Activated CD4-positive, alpha-beta T cell treated with anti-CD3 and anti-CD28 coated beads for 1 hour (primary cell): ENCODE measurements around the gene ZNF462.
"Not testable (repeated sequence)": the region's sequence is repeated elsewhere in the genome, so short reads cannot be mapped to it uniquely, and the experiment has no call there.

Source experiments
- DNase-seq: peaks from one replicate; pipeline ENCODE4 v3.0.0-alpha.2; 2020

The ZNF462 gene

DNA sequence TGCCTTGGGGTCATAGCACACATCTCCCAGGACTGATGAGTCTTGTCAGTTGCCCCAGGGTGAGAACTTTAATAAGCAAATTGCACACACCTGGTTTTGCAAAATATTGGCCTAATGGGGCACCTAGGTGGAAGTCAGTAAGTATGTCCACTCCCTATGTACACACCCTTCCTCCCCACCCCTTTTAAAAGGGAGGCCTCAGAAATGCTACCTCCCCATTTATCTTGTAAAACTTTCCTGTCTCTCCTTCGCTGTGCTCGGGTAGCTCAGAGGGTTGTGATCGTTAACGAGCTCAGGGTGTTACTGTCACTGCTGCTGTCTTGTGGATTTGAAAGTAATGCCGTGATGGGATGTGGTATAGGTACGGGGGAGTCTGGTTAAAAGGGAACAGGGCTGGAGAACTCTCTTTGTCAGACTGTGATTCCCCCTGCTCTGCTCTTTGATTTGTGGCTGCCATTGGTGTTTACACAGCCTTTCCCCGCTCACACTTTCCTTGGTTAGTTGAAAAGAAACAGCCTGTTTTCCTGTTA lies 26.2 kb downstream of the ZNF462 start:
- DNase-seq = no peak

DNA sequence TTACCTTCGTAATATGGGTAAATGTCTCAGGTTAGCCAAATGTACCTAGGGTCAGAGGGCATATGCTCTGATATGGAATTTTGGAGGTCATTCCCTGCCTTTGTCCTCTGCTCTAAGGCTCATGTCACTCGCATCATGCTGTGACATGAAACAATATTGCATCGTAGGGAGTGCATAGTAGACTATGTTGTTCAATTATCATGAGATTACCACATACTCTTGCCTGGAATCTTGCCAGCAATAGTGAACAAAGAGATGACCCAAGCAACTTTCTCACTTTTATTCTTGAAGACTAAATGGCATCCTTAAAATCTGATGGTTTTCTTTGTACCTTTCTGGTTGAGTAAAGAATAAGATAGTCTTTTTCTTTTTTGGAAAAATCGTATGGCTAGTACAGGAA lies 27.6 kb downstream of the ZNF462 start:
- no peak for DNase-seq

DNA sequence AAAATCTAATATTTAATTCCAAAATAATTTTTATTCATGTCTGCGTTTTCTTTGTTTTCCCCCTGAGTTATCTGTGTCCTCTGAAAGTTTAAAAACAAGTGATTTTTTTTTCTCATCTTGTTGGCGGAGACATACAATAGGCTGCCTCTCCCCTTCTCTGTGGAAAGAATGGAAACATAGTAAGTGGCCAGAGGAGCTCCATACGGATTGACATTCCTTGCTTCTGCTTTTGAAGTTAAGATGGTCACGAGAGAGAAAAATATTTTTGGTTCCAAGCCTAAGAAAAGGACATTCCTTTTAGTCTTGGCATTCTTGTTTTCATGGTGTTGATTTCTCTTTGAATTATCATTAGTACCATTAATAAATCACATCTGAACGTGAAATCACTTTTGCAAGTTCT lies 28.3 kb downstream of the ZNF462 start:
- DNase-seq = no peak

DNA sequence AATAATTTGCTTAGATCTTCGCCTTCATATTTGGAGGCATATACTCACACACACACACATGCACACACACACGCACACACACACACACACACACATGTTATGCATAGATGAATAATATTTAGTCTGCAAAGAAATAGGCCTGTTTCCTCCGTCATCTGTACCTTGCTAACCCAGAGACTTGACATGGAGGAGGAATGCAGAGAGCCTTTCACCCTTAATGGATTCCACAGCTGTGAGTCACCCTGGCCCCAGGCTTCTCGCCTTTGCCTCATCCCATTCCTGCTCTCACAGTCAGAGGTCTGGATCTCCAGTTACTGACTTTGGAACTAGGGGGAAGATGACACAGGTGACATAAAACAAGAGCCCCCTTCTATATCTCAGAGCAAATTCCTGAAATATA lies 29.7 kb downstream of the ZNF462 start:
- no peak for DNase-seq

DNA sequence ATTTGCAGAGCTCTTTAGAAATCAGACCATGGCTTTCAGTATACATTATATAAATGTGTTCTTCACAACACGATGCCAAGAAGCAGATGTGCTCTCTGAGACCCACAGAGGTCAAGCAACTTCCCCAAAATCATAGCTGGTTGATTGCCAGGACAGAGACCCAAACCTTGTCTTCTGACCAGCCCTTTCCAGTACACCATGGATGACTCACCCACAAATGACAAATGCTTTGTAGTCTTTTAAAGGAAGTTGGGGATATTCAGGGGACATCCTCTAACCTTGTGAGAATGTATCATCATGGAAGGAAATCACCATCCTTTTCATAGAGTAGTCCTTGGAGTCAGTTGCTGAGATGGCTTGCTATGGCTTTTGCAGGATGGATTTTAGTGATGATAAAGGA lies 30.1 kb downstream of the ZNF462 start:
- DNase-seq = no peak

DNA sequence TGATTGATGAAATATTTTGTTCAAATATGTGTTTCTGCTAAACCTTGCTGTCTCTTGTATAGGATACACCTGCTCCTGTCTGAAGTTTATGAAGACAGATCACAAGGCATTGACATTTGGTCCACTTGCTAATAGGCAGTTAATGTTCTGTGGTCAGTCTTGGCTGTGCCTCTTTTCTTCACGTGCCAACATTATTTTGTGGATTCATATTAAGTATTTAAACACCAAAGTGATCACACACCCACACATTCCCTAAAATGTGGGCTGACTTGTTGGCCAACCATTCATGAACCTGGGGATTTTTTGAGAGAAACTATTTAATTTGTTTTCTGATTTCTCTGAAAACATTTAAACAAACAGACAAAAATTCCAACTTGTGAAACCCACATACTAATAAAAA lies 33.7 kb downstream of the ZNF462 start:
- no peak for DNase-seq

DNA sequence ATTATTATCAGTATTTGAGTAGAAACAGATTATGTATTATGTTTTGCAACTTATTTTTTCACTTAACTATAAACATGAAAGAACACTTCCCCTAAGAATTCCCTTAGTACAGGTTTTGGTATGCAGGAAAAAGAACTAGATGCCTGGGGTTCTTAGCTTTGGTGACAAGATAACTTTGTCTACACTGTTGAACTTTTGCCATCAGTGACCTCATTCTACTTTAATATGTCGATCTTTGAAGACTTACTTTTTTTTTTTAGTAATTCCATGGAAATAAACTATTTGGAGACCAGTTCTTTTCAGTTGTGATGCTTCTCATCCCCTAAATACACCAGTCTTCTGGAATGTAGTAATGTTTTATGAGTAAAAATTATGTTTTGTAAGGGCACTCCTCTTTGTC lies 34.3 kb downstream of the ZNF462 start:
- DNase-seq = no peak

DNA sequence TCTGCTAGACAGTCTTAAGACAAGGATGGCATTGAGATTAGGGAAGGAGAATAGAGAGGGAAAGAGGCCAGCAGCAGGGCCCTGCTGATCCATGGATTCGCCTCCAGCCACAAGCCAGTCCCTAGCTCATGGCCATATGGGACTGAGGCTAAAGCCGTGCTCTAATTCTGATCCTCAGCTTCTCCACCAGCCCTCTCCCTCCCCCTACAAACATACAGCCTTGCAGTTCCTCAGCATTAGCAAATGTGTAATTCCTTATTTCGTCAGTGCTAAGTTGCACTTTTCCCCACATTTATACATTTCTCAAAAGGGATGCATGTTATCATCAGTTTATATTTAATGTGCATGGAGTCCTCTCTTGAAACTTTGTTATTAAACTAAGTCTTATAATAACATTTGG lies 34.8 kb downstream of the ZNF462 start:
- no peak for DNase-seq

DNA sequence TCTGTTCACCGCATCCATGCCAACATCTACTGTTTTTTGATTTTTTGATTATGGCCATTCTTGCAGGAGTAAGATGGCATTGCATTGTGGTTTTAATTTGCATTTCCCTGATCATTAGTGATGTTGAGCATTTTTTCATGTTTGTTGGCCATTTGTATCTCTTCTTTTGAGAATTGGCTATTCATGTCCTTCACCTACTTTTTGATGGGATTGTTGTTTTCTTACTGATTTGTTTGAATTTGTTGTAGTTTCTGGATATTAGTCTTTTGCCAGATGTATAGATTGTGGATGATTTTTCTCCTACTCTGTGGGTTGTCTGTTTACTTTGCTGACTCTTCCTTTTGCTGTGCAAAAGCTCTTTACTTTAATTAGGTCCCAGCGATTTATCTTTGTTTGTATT lies 37.6 kb downstream of the ZNF462 start:
- DNase-seq = not testable (repeated sequence)

DNA sequence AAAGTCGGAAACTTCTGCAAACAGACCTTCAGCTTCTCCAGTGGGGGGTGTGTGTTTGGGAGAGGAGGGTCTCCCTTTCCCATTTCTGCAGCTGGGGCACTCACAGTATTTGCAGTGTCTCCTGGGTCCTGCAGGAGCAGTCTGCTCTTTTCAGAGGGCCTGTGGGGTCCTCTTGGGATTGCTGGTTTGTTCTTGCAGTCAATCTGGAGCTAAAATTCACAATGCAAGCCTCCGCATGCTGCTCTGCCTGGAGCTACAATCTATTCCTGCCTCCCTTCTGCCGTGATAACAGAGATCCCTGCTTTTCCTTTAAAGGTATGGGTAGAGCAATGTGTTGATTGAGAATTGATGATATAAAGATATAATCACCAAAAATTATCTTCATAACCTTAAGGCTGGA lies 43.2 kb downstream of the ZNF462 start:
- DNase-seq = no peak

DNA sequence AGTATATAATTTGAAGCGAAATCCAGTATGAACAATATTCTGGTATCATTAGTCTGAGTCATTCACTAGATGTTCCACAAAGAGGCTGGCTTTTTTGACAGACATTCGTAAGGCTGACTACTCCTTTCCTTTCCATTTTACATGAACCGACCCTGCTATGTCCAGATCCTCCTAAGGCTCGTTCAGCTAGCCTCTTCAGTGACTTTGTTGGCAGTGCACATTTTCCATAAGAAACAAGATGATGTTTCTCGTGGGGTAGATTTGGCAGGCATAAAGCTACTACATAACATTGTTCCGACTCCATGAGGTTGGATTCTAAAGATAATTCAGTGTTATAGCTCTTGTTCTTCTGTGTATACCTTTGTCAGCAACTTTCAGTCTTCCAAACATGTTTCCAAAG lies 49.0 kb downstream of the ZNF462 start:
- no peak for DNase-seq

DNA sequence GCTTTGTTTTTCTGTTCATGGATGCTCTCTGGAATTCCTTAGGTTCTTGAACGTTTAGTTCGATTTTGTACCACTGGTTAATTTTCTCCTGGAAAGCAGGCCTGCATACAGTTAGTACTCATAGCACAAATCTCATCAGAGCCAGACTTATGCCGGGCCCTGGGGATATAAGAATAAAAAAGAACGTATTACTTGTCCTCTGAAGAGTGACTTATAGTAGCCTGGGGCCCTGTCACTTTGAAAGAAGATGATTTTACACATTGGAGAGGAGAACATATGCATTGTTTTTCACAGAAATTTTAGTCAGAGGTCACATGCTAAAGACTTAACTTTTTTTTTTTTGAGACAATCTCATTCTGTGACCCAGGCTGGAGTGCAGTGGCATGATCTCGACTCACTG lies 50.3 kb downstream of the ZNF462 start:
- DNase-seq = no peak

DNA sequence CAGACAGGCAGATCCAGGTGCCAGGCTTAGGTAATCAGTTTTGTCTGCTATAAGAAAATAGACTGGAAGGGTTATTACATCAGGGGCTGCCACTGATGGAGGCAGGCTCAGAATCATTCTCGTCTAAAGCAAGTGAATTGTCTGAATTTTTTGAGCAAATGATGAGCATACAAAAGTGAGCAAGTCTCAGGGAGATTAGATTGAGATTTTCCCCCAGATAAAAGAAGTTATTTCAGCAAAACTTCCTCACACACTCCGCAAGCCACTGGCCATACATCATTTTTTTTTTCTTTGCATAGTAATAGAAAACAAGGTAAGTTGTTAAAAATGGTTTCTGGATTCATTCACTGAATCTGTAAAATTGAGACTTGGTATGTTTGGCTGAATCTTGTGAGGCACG lies 52.9 kb downstream of the ZNF462 start:
- DNase-seq = no peak

DNA sequence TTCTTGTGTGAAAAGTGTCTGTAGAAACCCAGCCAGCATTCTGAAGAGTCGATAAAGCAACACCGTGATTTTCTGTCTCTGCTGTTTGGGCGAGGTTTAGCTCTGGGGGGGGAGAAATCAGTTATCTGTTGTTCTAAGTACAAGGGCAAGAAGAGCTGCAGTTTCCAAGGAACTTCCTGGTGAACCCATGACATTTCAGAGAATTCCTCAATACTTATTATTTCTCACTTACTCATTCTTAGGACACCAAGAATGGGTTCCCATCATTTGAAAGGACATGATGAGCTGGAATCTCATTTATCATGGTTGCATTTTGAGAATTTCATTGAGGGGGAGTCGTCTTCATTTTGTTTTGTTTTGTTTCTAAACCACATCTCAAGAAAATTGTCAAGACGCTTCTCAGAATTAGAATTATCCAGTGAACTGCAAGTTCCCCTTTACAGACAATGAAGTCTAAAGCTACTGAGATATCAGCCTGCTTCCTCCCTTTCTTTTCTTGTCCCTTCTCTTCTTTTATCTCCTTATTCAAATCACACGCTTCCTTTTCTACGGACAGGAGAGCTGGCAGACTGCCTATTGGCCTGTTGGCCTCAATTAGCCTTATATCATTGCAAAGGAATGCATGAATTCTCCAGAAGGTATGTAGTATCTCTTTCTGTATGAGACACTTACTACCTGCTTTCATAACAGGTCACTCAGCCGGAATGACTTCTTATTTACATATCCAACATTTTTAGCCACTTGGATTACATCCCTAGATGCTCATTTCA lies 53.7 kb downstream of the ZNF462 start:
- no peak for DNase-seq

DNA sequence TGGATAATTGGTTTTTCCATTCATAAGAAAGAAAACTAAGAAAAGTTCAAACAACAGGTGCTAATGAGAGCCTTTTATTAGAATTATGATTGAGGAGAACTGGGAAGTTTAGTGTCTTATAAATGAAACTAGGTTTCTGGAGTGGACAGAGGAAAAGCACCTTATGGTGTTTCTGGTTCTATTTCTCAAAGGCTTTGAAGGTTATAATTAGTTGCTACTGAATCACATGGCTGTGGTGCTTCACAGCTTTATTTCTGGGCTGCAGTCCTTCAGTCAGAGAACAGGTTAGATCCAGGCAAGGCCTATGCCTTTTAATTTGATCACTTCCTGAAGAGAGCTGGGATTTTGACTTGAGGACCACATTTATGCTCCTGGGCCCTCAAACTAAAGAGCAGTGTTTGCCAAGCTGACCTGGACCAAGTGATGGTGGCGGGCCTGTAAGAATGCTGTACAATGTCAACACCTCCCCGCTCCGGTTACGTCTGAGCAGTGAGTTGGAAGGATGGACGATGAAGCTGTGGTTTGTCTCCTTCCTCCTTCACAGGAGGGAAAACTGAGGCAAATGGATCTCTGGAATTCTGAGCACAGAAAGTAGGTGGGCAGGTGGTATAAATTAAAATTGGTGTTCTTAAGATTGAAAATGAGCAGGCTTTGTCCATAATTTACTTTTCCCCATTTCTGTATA lies 56.0 kb downstream of the ZNF462 start:
- no peak for DNase-seq

DNA sequence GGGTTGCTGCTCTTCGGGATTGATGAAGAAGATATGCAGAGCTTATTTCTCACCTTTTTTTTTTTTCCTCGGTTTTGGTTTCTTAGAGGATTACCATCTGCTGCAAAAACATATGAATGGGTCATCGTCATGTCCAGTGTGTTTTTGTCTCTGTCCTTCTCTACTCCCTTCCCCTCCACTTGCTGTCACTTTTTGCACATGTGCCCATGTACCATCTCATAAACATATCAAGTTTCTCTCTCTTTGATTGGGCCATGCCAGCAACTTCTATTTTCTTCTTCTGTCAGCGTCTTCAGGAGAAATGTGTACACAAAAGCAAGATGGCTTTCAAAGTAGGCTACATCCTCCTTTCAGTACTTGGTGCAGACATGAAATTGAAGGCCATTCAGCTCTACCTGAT lies 57.1 kb downstream of the ZNF462 start:
- DNase-seq = no peak

DNA sequence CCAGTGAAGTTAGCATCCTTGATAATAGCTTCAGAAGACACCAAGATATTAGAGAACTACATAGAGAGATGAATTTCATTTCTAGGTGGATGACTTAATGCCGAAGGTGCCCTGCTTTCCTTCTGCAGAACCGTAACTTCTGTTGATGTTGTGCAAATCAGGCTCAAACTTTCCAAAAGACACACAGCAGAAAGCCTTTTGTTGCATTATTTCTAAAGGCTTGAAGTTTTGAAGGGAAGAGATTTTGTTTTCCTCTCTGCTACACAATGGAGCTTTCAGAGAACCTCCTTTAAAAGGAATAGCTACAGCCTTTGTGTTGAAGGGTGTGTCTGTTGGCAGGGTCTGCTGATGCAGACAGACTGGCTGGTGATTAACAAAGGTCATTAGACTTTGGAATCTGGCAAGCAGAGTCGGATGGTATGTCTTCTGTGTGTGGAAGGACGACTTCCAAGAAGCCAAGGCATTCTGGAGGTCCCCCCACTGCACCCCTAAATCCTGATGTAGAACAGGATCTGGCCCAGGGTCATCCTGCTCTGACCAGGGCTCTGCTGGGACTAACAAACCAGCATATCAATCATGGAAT lies 57.8 kb downstream of the ZNF462 start:
- DNase-seq = no peak

DNA sequence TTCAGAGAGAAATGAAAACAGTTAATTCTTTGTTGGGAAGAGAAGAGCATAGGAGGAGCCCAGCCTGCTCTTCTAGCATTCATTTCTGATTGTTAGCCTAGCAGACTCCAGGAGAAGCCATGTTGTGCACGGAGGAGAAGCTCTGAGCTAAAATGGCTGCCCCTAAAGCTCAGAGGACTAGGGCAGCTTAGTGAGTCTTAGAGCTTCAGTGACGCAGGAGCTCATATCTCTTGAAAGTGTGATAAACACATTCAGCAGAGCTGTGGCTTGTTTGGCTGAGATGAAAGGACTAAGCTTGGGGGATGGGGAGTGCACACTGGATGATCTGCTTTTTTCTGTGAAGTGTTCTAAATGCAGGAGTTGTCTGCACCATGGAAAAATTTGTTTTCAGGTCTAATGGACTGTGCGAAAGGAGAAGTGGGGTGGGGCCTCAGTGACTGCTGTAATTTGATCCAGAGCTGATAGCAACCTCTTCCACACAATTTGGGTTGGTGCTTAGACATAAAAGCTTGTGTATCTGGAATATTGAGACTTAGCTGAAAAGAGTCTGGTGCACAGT lies 58.5 kb downstream of the ZNF462 start:
- DNase-seq = no peak

DNA sequence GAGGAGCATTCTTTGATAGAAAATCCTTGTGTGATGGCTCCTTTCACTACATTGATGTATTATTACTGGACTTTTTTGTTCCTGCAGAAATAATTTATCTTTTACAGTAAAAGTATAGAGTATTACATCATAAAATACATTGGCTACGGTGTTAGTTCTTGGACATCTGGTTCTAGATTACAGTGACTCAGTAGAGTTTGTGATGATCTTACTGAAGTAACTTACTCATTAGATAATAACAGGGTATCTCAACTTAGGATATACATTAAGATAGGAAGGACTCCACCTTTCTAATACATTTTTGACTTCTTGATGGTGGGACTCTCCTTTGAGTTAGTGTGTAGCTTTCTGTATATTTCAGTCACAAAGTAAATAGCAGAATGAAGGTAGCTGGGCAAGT lies 59.1 kb downstream of the ZNF462 start:
- no peak for DNase-seq

DNA sequence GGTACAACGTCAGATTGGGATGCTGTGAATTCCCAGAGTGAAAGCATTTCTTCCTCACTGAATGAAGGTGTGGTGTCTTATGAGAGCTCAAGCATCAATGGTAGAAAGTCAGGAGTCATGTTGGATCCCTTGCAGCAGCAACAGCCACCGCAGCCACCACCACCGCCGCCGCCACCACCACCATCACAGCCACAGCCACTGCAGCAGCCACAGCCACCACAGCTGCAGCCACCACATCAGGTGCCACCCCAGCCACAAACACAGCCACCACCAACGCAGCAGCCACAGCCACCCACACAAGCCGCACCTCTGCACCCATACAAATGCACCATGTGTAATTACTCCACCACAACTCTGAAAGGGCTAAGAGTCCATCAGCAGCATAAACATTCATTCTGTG lies 62.4 kb downstream of the ZNF462 start:
- DNase-seq = no peak

DNA sequence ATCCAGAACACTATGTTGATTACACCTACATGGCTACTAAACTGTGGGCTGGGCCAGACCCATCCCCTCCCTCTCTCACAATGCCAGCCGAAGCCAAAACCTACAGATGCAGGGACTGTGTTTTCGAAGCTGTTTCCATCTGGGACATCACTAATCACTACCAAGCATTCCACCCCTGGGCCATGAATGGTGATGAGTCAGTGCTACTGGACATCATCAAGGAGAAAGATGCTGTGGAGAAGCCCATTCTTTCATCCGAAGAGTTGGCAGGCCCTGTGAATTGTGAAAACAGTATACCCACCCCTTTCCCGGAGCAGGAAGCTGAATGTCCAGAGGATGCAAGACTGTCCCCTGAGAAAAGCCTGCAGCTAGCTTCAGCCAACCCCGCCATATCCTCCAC lies 65.0 kb downstream of the ZNF462 start:
- DNase-seq = no peak

DNA sequence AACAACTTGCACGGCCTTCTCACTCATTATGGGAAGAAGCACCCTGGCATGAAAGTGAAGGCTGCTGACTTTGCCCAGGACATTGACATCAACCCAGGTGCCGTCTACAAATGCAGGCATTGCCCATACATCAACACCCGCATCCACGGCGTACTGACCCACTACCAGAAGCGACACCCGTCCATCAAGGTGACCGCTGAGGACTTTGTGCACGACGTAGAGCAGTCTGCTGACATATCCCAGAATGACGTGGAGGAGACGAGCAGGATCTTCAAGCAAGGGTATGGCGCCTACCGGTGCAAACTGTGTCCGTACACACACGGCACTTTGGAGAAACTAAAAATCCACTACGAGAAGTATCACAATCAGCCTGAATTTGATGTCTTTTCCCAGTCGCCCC lies 65.4 kb downstream of the ZNF462 start:
- DNase-seq = no peak

DNA sequence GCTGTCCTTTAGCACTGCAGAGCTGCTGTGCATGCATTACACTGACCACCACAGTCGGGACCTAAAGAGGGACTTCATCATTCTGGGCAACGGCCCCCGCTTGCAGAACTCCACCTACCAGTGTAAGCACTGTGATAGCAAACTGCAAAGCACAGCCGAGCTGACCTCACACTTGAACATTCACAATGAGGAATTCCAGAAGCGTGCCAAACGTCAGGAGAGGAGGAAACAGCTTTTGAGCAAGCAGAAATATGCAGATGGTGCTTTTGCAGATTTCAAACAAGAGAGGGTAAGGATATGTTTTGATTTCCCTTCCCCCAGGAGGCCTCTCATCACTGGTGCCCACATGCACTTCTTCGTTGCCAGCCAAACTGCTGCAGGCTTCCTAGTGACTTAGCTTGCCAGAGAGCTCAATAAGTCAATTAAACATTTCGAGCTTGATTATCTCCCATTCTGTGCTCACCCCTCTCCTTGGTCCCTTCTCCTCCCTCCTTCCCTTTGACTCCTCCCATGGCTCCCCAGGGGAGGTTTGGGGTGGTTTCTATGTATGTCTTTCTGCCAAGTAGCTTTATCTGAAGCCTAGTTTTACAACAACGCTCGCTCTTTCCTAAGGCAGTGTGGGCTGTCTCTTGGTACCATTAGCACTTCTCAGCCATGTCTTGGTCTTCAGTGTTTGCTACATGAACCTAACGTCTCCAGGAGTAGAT lies 66.7 kb downstream of the ZNF462 start:
- DNase-seq = no peak
